ENCODE measurements around the gene LURAP1L.

LURAP1L gene

GRCh38 chr9:12774861-12775678 lies at the start of gene LURAP1L:
Gene LURAP1L, plus strand, starts transcription at chr9:12775020. Its CDS starts 696 bp downstream, at chr9:12775716.
- peak; percentile 84 for DNase-seq (ENCODE audit: low read depth)

- no peak for DNase-seq (ENCODE audit: low read depth)
These were observed 48.0 kb upstream of the LURAP1L start for GRCh38 chr9:12726795-12727194.

GRCh38 chr9:12730198-12730597 lies 44.6 kb upstream of the LURAP1L start:
- no peak for DNase-seq (ENCODE audit: low read depth)

- DNase-seq (ENCODE audit: low read depth) = no peak
These were observed 43.9 kb upstream of the LURAP1L start for GRCh38 chr9:12730927-12731326.

- DNase-seq (ENCODE audit: low read depth) = no peak
These were observed 41.8 kb upstream of the LURAP1L start for GRCh38 chr9:12732971-12733370.

GRCh38 chr9:12735665-12736064 lies 39.2 kb upstream of the LURAP1L start:
- DNase-seq (ENCODE audit: low read depth) = no peak

GRCh38 chr9:12737871-12738270 lies 36.9 kb upstream of the LURAP1L start:
- DNase-seq (ENCODE audit: low read depth) = no peak

- no peak for DNase-seq (ENCODE audit: low read depth)
These were observed 35.7 kb upstream of the LURAP1L start for GRCh38 chr9:12739014-12739652.

GRCh38 chr9:12740845-12741244 lies 34.0 kb upstream of the LURAP1L start:
- no peak for DNase-seq (ENCODE audit: low read depth)

- peak; percentile 48 for DNase-seq (ENCODE audit: low read depth)
These were observed 26.8 kb upstream of the LURAP1L start for GRCh38 chr9:12748016-12748415.

GRCh38 chr9:12748954-12749353 lies 25.9 kb upstream of the LURAP1L start:
- peak; percentile 49 for DNase-seq (ENCODE audit: low read depth)

DNA sequence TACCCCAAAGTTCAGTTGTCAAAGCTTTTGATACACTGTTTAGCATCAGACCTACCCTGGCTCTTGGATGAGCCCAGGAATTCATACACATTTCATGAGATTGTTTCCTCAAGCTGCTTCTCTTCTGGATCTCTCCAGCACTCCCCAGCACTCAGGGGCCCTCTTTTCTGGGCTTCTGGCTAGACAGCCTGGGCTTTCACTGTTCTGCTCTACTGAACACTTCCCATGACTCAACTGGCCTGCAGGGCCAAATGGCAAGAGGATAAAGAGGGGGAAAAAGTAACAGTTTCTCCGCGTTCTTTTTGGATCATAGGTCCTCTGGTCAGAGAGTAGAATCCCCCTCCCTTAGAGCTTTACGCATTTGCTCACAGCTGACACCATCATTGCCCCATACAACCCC lies 20.9 kb upstream of the LURAP1L start:
- no peak for DNase-seq (ENCODE audit: low read depth)

DNA sequence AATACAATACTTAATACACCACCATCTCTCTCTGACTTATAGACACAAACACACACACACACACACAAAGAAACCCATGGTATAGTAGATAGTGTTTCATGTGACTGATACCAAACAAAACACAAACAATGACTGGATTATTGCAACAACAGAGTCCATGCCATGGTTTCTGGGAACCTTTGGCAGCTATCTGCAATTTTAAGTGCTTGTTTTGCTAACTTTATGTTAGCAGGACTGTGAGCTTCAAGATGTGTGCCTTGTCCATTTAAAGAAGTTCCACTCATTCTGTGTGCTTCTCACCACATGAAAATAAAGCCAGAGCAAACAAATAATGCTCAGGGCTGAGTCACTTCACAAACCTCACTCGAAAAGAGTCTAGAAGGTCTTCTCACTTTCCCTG lies 15.1 kb upstream of the LURAP1L start:
- no peak for DNase-seq (ENCODE audit: low read depth)

DNA sequence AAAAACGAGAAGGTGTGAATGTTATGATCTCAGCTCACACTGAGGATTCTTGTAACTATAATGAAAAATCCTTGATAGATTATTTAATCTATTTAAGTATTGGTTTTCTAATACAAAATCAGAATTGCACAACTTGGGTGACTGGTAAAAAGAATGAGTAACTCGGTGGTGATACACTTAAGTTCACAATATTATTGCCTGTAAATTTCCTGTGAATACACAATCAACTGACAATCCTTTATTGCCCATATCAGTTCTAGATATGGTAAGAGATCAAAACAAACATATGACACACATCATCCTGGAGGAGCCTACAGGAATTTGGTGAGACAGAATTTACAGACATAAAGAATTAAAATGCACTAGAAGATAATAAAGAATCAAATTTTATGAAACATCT lies 14.1 kb upstream of the LURAP1L start:
- DNase-seq (ENCODE audit: low read depth) = no peak

DNA sequence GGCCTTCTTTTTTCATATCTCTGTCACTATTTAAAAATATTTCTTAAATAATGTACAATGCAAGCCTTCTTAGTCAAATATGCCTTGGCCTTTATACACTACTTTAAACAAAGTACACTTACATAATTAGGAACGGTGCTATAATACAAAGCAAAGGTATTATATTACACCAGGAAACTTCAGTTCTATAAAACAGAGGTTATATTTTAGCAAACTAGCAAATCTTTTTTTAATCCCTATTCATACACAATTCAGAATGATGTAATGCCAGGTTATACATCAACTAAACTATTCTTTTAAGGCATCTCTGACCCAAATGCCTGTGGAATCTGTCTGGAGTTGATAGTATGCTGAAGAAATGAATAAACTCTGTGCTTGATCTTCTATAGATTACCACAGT lies 10.7 kb upstream of the LURAP1L start:
- no peak for DNase-seq (ENCODE audit: low read depth)

DNA sequence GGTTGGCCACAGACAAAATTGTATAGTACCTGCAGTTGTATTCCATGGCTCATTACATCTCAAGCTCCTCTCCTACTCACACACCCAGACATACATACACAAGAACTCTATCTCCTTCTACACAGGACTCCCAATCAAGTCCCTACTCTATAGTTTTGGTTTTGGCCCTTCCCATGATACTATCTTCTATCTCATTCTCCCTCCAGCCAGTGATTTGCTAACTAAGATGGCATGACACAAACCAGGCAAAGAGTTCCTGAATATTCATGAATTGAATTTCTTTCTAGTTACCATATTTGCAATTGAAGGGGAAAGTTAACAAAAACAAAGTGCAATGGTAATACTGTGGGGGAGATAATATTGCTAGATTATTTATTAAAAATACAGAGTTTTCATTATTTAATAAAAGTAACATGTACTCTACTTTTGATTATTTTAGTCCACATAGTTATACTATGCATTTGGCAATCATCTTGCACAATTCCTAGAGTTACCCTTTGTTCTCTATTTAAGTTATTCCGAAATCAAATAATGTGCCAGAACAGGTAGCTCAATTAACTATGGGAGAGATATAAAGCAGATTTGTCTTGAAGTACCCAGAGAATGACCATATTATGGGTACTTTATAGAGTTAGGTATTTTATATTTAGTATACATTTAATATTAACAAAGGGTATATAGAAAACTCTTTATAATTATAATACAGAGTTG lies 9.6 kb upstream of the LURAP1L start:
- DNase-seq (ENCODE audit: low read depth) = no peak

- no peak for DNase-seq (ENCODE audit: low read depth)
These were observed 8.5 kb upstream of the LURAP1L start for GRCh38 chr9:12766357-12766756.

DNA sequence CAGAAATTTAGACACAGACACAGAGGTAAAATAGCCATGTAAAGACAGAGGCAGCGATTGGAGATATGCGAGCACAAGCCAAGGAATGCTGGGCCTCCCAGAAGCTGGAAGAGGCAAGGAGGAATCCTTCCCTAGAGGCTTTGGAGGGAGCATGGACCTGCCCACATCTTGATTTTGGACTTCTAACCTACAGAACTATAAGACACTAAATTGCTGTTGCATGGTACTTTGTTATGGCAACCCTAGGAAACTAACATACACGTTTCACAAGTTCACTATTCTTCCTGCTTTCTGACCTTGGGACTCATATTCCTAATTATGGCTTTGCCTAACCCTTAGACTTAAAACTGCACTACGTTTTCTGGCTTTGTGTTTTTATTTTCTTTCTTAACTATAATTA lies 4.6 kb upstream of the LURAP1L start:
- DNase-seq (ENCODE audit: low read depth) = no peak

- peak; percentile 40 for DNase-seq (ENCODE audit: low read depth)
These were observed 2.9 kb upstream of the LURAP1L start for GRCh38 chr9:12771891-12772290.

- peak; percentile 79 for DNase-seq (ENCODE audit: low read depth)
These were observed 1.3 kb upstream of the LURAP1L start for GRCh38 chr9:12773562-12773961.

GRCh38 chr9:12775679-12776512 lies 1.1 kb downstream of the LURAP1L start:
- peak; percentile 94 for DNase-seq (ENCODE audit: low read depth)

GRCh38 chr9:12776513-12777055 lies 1.8 kb downstream of the LURAP1L start:
- DNase-seq (ENCODE audit: low read depth) = peak; percentile 86
